NOMO-1 treated with DMSO at 0.1 percent for 48 hours (cell line): ENCODE results near the gene KRTAP20-2.

Experiments used
- DNase-seq: peaks from one replicate; lab custom pipeline; 2025; ENCODE audit not compliant: unreplicated experiment; lab: John Stamatoyannopoulos, UW

KRTAP20-2 gene

GRCh38 chr21:30634906-30635305, at the start of gene KRTAP20-2:
Gene KRTAP20-2, plus strand, starts transcription at chr21:30635206. Its CDS starts 58 bp downstream, at chr21:30635264.
- DNase-seq: no peak

- no peak for DNase-seq
Observed at GRCh38 chr21:30590297-30590696, 44.7 kb upstream of the KRTAP20-2 start, which contains the start of gene KRTAP22-2. Gene KRTAP22-2, minus strand, starts transcription at chr21:30590397.

DNA sequence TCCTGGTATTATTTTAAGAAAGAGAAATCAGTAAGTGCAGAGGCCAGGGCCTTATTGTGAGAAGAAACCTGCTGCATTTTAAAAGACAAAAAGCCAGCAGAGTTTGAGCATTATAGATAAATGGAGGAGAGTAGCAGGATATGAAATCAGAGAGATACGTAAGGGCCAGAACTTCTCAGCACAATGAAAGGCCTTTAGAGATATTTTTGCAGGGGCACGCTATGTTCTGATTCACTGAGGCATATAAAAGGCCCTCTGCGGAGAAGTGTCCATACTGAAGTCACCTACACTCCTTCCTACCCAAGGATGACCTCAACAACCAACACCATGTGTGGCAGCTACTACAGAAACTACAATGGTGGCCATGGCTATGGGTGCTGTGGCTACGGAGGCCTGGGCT, 42.9 kb upstream of the KRTAP20-2 start, which contains the start of gene KRTAP6-3:
KRTAP6-3 (plus strand) TSS at position 301 of the 400 bp plus-strand sequence; CDS start at position 307, 6 bp downstream.
- no peak for DNase-seq

- DNase-seq: no peak
Observed at GRCh38 chr21:30598802-30599201, 36.2 kb upstream of the KRTAP20-2 start, which contains the start of gene KRTAP6-2. Gene KRTAP6-2, minus strand, starts transcription at chr21:30598902. Its CDS starts 28 bp downstream, at chr21:30598874.

DNA sequence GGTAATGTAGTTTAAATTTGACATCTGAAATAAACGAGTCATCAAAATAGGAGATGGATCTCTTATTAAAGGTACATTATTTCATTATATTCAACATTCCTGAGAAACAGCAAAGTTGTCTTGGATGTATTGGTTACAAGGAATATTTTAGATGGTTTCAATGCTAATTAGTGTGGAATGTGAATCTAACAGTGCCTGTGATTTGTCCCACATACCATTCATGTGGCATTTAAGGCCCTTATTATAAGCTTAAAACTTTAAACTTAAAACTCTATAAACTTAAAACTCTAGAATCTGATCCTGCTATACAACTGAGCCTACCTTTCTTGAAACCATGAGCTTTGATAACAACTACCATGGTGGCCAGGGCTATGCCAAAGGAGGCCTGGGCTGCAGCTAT, 34.2 kb upstream of the KRTAP20-2 start, which contains the start of gene KRTAP22-1:
KRTAP22-1 (plus strand) TSS at position 301 of the 400 bp plus-strand sequence.
- DNase-seq: no peak

DNA sequence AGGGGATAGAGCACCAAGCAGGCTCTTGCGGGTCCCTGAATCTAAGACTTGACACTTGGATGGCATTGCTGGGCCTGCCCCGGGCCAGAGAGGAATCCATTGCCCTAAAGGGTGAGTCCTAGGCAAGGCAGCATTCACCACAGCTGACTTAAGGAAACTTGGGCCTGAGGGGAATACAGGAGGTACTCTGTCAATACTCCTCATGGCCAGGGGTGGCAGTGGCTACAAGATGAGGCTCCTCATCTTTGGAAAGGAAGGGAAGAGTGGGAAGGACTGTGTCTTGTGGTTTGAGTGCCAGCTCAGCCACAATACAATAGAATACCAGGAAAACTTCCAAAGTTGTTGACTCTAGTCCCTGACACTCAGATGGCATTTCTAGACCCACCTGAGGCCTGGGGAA, 29.0 kb upstream of the KRTAP20-2 start:
- no peak for DNase-seq

GRCh38 chr21:30612132-30612531, 22.9 kb upstream of the KRTAP20-2 start:
- DNase-seq: no peak

- DNase-seq: no peak
Observed at GRCh38 chr21:30613836-30614235, 21.2 kb upstream of the KRTAP20-2 start, which contains the start of gene KRTAP6-1. Gene KRTAP6-1, minus strand, starts transcription at chr21:30613930. Its CDS starts 26 bp downstream, at chr21:30613904.

- DNase-seq: no peak
Observed at GRCh38 chr21:30615199-30615598, 19.8 kb upstream of the KRTAP20-2 start.

DNA sequence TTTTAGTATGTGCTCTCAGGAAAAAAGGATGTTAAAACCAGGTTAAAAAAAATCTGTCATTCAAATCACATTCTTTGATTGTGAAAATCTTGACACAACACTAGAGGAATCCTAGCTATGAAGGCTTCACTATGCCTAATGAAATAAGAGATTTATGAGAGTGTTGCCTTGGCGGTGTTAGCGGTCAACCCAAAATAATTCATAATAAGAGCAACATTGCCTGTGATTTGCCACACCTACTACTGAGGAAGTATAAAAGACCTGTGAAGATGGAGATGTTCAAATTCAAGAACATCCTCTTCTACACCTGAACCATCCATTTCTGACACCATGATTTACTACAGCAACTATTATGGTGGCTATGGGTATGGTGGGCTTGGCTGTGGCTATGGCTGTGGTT, 18.9 kb upstream of the KRTAP20-2 start, which contains the start of gene KRTAP20-1:
KRTAP20-1 (plus strand) TSS at position 301 of the 400 bp plus-strand sequence; CDS start at position 331, 30 bp downstream.
- DNase-seq: no peak

- no peak for DNase-seq
Observed at GRCh38 chr21:30620080-30620479, 14.9 kb upstream of the KRTAP20-2 start.

- DNase-seq: no peak
Observed at GRCh38 chr21:30620522-30620921, 14.5 kb upstream of the KRTAP20-2 start, which contains the start of gene KRTAP20-4. Gene KRTAP20-4, plus strand, starts transcription at chr21:30620627.

- no peak for DNase-seq
Observed at GRCh38 chr21:30623362-30623761, 11.6 kb upstream of the KRTAP20-2 start.

GRCh38 chr21:30625449-30626165, 9.4 kb upstream of the KRTAP20-2 start:
- no peak for DNase-seq

- no peak for DNase-seq
Observed at GRCh38 chr21:30628109-30628508, 6.9 kb upstream of the KRTAP20-2 start.

DNA sequence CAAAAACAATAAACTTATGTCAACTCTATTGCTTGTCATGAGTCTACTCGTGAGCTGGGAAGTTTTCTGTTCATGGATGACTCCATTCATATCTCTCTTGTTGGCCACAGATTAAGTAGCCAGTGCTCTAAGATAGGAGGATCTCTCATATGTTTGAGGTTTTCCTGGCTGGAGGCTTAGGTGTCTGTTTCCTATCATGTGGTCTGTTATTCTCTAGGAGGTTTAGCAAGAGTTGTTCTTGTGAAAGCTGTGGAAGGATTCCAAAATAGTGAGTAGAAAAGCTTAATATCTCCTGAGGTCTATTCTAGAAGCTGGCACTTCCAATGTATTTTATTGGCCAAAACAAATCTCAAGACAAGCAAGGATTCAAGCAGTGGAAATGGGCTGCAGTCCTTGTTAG, 5.8 kb upstream of the KRTAP20-2 start:
- DNase-seq: no peak

GRCh38 chr21:30638686-30639085, 3.7 kb downstream of the KRTAP20-2 start:
- no peak for DNase-seq

- DNase-seq: no peak
Observed at GRCh38 chr21:30642564-30642963, 7.6 kb downstream of the KRTAP20-2 start, which contains the start of gene KRTAP20-3. Gene KRTAP20-3, plus strand, starts transcription at chr21:30642864.

DNA sequence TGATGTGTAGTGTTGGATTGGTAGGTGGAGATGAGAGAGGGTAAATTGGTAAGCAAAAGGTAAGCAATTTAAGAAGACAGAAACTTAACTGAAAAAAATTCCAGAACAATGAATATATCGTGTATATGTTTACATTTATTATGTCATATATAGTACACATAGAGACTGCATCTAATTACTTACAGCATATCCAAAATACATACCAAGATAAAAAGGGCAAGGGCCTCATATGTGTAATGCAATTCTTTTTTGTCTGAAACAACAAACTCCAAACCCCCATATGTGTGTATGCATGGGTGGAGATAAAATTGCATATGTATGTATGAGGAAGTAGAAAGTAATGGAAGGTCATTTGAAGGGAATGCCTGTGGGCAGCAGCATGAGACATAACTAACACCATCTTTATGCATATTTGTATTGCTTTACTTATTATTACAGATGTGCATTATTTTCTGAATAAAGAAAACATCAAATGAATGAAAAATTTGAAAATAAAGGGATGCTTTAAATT, 12.0 kb downstream of the KRTAP20-2 start:
- DNase-seq: no peak

GRCh38 chr21:30652891-30653290, 17.9 kb downstream of the KRTAP20-2 start:
- no peak for DNase-seq

- DNase-seq: no peak
Observed at GRCh38 chr21:30668776-30669175, 33.8 kb downstream of the KRTAP20-2 start.
